HepG2 (cell line): ENCODE measurements around the gene FMO1. TPM values are rescaled to one million over a fixed set of nuclear protein-coding genes. Genes with fewer than 3 reads are reported as not detected.

Source experiments
- ATAC-seq: fragments of 200-7000 bp; cut with Tn5 transposase; 3 replicates; pipeline ENCODE4 v1.9.1; 2020; ENCODE audit warnings: mild to moderate bottlenecking, moderate library complexity
- BruUV-seq: library from RNA; stranded (reverse); fragments of 400-500 nt; replicated peaks from 2 replicates; lab custom pipeline; 2021; lab: Mats Ljungman, UMichigan
- CTCF ChIA-PET: fragments of 300-600 bp; formaldehyde crosslinking; extraction: SDS; loops from one replicate; lab custom pipeline; 2021; ENCODE audit warnings: low total read pairs, inconsistent platforms, low intra/inter-chr PET ratio; lab: Yijun Ruan, JAX
- POLR2A ChIA-PET: fragments of 350-600 bp; sonication (Branson Sonifier 250); formaldehyde crosslinking; loops from one replicate; lab custom pipeline; 2020; ENCODE audit warnings: antibody characterized with exemption, inconsistent platforms; lab: Yijun Ruan, JAX
- DNase-seq: peaks from one replicate; pipeline ENCODE4 v3.0.0-alpha.2; 2015; ENCODE audit warnings: low spot score
- FAIRE-seq: peaks from 3 replicates; lab custom pipeline; 2011; peaks lifted over from hg19 to GRCh38; lab: Jason Lieb, UNC
- H2AFZ ChIP-seq: one replicate; pipeline ENCODE4 v1.6.1; 2011; ENCODE audit warnings: low read length, inconsistent platforms
- H3K27ac ChIP-seq: fragments of 300-600 bp; 3 replicates; pipeline ENCODE4 v1.8.0; 2011; ENCODE audit warnings: mixed run types, mild to moderate bottlenecking, mixed read lengths, low read length, inconsistent platforms; ENCODE audit not compliant: insufficient read depth; ENCODE audit errors: extremely low read length
- H3K27me3 ChIP-seq, 2 experiments: fragments of 200-600 bp in 1 of 2; 2 replicates in 1 of 2; 3 replicates in 1 of 2; pipeline versions ENCODE4 v1.6.0 to v1.8.0; 2011; ENCODE audit warnings: low read length in 2 of 2, mild to moderate bottlenecking in 2 of 2, moderate library complexity in 2 of 2, inconsistent platforms in 1 of 2; ENCODE audit not compliant: insufficient read depth in 2 of 2, control insufficient read depth in 1 of 2
- H3K36me3 ChIP-seq, 2 experiments: fragments of 200-600 bp in 1 of 2; replicated peaks in 1 of 2; 2 replicates in 1 of 2; 3 replicates in 1 of 2; pipeline versions ENCODE4 v1.5.1 to v1.8.0; 2011; ENCODE audit warnings: low read length in 2 of 2, inconsistent platforms in 1 of 2; ENCODE audit not compliant: insufficient read depth in 2 of 2, control insufficient read depth in 1 of 2
- H3K4me1 ChIP-seq: 2 replicates; pipeline ENCODE4 v1.5.1; 2012; ENCODE audit warnings: low read length, inconsistent platforms; ENCODE audit not compliant: insufficient read depth
- H3K4me2 ChIP-seq: 2 replicates; pipeline ENCODE4 v1.6.0; 2011; ENCODE audit warnings: low read depth, low read length, inconsistent platforms
- H3K4me3 ChIP-seq, 3 experiments: fragments of 200-600 bp in 1 of 3; sonication (generic), shearing (Covaris generic) in 1 of 3; replicated peaks in 1 of 3; 2 replicates each; pipeline ENCODE4 v1.5.1; 2011 to 2016; ENCODE audit warnings: low read length in 3 of 3, inconsistent platforms in 2 of 3, low read depth in 2 of 3, mild to moderate bottlenecking in 2 of 3, control low read depth in 1 of 3, mixed read lengths in 1 of 3; ENCODE audit not compliant: insufficient read depth in 1 of 3
- H3K79me2 ChIP-seq: one replicate; pipeline ENCODE4 v1.6.1; 2011; ENCODE audit warnings: low read length, inconsistent platforms; ENCODE audit not compliant: insufficient read depth
- H3K9ac ChIP-seq: 2 replicates; pipeline ENCODE4 v1.6.0; 2011; ENCODE audit warnings: mild to moderate bottlenecking, low read depth, low read length, inconsistent platforms; ENCODE audit not compliant: insufficient read depth
- H3K9me3 ChIP-seq: 2 replicates; pipeline ENCODE4 v1.5.1; 2012; ENCODE audit warnings: mild to moderate bottlenecking, low read length
- H4K20me1 ChIP-seq: 2 replicates; pipeline ENCODE4 v1.6.0; 2011; ENCODE audit warnings: inconsistent platforms, mild to moderate bottlenecking, low read length, moderate library complexity; ENCODE audit not compliant: insufficient read depth
- CHD2 ChIP-seq: IDR thresholded peaks from 2 replicates; pipeline ENCODE4 v1.6.1; 2011; ENCODE audit warnings: low read depth, low read length, improper control_type of control experiment
- HDAC1 ChIP-seq: sonication (generic); formaldehyde crosslinking; IDR thresholded peaks from 2 replicates; pipeline ENCODE4 v1.5.1; 2020; ENCODE audit warnings: mild to moderate bottlenecking, missing genetic modification reagents
- HNRNPL ChIP-seq: fragments of 200-400 bp; formaldehyde crosslinking; IDR thresholded peaks from 2 replicates; pipeline ENCODE4 v1.6.1; 2017; ENCODE audit warnings: mild to moderate bottlenecking, low read depth, low read length
- MAF1 ChIP-seq: sonication (generic); formaldehyde crosslinking; IDR thresholded peaks from 2 replicates; pipeline ENCODE4 v1.5.0; 2020; ENCODE audit warnings: missing genetic modification reagents, borderline replicate concordance
- RARG ChIP-seq: sonication (generic); formaldehyde crosslinking; IDR thresholded peaks from 2 replicates; pipeline ENCODE4 v1.4.0; 2020; ENCODE audit warnings: low read depth, mild to moderate bottlenecking, missing genetic modification reagents
- SMC3 ChIP-seq: IDR thresholded peaks from 2 replicates; pipeline ENCODE4 v1.6.1; 2011; ENCODE audit warnings: low read length, improper control_type of control experiment
- WIZ ChIP-seq: sonication (generic); formaldehyde crosslinking; IDR thresholded peaks from 2 replicates; pipeline ENCODE4 v1.5.1; 2020; ENCODE audit warnings: mild to moderate bottlenecking, missing genetic modification reagents
- ZFYVE20 ChIP-seq: sonication (generic); formaldehyde crosslinking; IDR thresholded peaks from 2 replicates; pipeline ENCODE4 v1.8.0; 2023; ENCODE audit warnings: low read depth, mild to moderate bottlenecking, moderate library complexity, missing genetic modification reagents, borderline replicate concordance
- ZKSCAN8 ChIP-seq: IDR thresholded peaks from 2 replicates; pipeline ENCODE4 v1.6.1; 2016; ENCODE audit warnings: borderline replicate concordance, missing genetic modification reagents, missing compliant biosample characterization
- ZNF709 ChIP-seq: sonication (generic); formaldehyde crosslinking; IDR thresholded peaks from 2 replicates; pipeline ENCODE4 v1.5.0; 2020; ENCODE audit warnings: mild to moderate bottlenecking, missing genetic modification reagents
- ZNF777 ChIP-seq: sonication (generic); formaldehyde crosslinking; IDR thresholded peaks from 2 replicates; pipeline ENCODE4 v1.4.0; 2020; ENCODE audit warnings: missing genetic modification reagents
- ZSCAN20 ChIP-seq: sonication (generic); formaldehyde crosslinking; IDR thresholded peaks from 2 replicates; pipeline ENCODE4 v1.4.0; 2020; ENCODE audit warnings: missing genetic modification reagents, mild to moderate bottlenecking, borderline replicate concordance
- ZSCAN25 ChIP-seq: sonication (generic); formaldehyde crosslinking; IDR thresholded peaks from 2 replicates; pipeline ENCODE4 v1.8.0; 2022; ENCODE audit warnings: mild to moderate bottlenecking, missing genetic modification reagents
- WGBS: methylation state at CpG from one replicate; pipeline ENCODE4 v1.1.6; 2017; ENCODE audit warnings: low lambda C conversion rate; 5-methylcytosine and 5-hydroxymethylcytosine counted together
- in situ Hi-C: cut with HindIII; loops from 2 replicates; pipeline ENCODE4 v1.10.0; 2017; ENCODE audit warnings: low pct_unique_long_range_greater_than_20kb; ENCODE audit not compliant: extremely low pct_ligation_motif_present
- intact Hi-C: fragments of 100-400 bp; cut with micrococcal nuclease; formaldehyde crosslinking; loops from one replicate; pipeline ENCODE4 v1.10.0; 2022; ENCODE audit not compliant: unreplicated experiment
- polyA plus RNA-seq, 8 experiments: library from polyadenylated mRNA; depleted of rRNA in 3 of 8; stranded (reverse) in 7 of 8; unstranded in 1 of 8; fragments of >200 nt; fragmentation: Illumina TruSeq in 4 of 8; extraction: Trizol in 4 of 8; gene quantifications; 2 replicates each; pipeline versions ENCODE4 v1.2.1 to v1.2.3, GENCODE V29; 2011 to 2016; ENCODE audit warnings: low read depth in 4 of 8, missing spikeins in 1 of 8, mixed read lengths in 1 of 8; ENCODE audit not compliant: insufficient read depth in 1 of 8
- total RNA-seq, 5 experiments: library from RNA; depleted of rRNA; stranded (reverse); fragments of >200 nt; fragmentation: Illumina TruSeq; extraction: Trizol; gene quantifications; 2 replicates each; pipeline ENCODE4 v1.2.3, GENCODE V29; 2016; ENCODE audit warnings: low read depth in 1 of 5
- TF ChIP-seq, protein P1 (sequence below): sonication (generic); formaldehyde crosslinking; IDR thresholded peaks from 2 replicates; pipeline ENCODE4 v1.5.0; 2020; ENCODE audit warnings: missing genetic modification reagents, mild to moderate bottlenecking, borderline replicate concordance
- TF ChIP-seq, protein P2 (sequence below): sonication (generic); formaldehyde crosslinking; IDR thresholded peaks from 2 replicates; pipeline ENCODE4 v1.8.0; 2022; ENCODE audit warnings: missing genetic modification reagents, mild to moderate bottlenecking, borderline replicate concordance
- TF ChIP-seq, protein P3 (sequence below): sonication (generic); formaldehyde crosslinking; conservative IDR thresholded peaks from 2 replicates; pipeline ENCODE4 v1.4.0; 2020; ENCODE audit warnings: missing genetic modification reagents

Gene FMO1
- total and polyA plus RNA-seq, 2 of the 13 experiments (the other 11 are each of a cell fraction or from before 2014, with no cell fraction given), result not detected

DNA sequence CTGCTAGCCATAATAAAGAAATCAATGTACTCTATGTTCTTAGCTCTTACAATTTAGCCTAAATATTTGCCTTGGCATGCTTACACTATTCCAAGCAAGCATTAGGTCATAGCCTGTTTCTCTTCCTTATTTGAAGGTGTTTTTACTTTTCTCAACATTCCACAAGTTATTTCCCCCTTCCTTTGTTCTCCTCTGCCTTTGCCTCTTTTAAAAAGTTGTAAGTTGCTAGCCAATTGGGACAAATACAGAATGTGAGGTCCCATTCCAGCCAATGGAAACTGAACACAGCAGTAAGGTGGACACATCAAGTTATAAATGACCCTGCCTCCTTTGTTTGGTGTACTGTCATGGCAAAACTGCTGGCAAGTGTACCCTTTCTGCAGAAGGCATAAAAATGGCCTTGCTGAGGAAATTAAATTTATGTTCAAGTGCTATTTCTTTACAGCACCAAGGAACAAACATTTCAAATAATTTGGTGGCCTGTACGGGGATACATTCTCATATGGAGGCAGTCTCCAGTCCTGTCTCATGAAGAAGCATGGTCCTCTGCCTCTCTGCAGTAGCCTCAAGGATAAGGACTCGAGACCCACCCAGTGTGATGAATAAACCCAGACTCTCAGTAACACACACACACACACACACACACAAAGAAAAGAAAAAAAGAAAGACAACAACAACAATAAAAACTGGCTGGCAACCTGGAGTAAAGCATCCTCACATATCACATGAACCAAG lies 28.8 kb upstream of the FMO1 start:
- Histone ChIP-seq H3K27me3 (no peaks in the 10 kb centered on the region), H2AFZ (no peak overlapping the region), H3K4me1 (no peaks in the 10 kb centered on the region), H3K9me3 (no peaks in the 10 kb centered on the region), H3K9ac (no peak overlapping the region), H3K27ac (no peak overlapping the region), H4K20me1 (no peaks in the 10 kb centered on the region)
- POLR2A ChIA-PET, result no interaction called here
- no peak for DNase-seq
- TF ChIP-seq, protein P1, sequence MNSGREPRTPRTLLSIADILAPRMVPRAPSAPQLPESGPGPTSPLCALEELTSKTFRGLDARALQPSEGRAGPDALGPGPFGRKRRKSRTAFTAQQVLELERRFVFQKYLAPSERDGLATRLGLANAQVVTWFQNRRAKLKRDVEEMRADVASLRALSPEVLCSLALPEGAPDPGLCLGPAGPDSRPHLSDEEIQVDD (CRISPR knock-in tag), result no peak
- TF ChIP-seq ZNF777 (CRISPR knock-in tag), result no peak
- no peak for TF ChIP-seq HNRNPL
- no peak for TF ChIP-seq ZFYVE20 (CRISPR knock-in tag)
- TF ChIP-seq CHD2, result no peak
- TF ChIP-seq, protein P2, sequence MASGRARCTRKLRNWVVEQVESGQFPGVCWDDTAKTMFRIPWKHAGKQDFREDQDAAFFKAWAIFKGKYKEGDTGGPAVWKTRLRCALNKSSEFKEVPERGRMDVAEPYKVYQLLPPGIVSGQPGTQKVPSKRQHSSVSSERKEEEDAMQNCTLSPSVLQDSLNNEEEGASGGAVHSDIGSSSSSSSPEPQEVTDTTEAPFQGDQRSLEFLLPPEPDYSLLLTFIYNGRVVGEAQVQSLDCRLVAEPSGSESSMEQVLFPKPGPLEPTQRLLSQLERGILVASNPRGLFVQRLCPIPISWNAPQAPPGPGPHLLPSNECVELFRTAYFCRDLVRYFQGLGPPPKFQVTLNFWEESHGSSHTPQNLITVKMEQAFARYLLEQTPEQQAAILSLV (CRISPR knock-in tag), result no peak
- TF ChIP-seq, protein P3, sequence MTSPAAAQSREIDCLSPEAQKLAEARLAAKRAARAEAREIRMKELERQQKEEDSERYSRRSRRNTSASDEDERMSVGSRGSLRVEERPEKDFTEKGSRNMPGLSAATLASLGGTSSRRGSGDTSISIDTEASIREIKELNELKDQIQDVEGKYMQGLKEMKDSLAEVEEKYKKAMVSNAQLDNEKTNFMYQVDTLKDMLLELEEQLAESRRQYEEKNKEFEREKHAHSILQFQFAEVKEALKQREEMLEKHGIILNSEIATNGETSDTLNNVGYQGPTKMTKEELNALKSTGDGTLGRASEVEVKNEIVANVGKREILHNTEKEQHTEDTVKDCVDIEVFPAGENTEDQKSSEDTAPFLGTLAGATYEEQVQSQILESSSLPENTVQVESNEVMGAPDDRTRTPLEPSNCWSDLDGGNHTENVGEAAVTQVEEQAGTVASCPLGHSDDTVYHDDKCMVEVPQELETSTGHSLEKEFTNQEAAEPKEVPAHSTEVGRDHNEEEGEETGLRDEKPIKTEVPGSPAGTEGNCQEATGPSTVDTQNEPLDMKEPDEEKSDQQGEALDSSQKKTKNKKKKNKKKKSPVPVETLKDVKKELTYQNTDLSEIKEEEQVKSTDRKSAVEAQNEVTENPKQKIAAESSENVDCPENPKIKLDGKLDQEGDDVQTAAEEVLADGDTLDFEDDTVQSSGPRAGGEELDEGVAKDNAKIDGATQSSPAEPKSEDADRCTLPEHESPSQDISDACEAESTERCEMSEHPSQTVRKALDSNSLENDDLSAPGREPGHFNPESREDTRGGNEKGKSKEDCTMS (CRISPR knock-in tag), result no peak
- TF ChIP-seq WIZ, result no peak
- TF ChIP-seq RARG (CRISPR knock-in tag), result no peak
- no peak for TF ChIP-seq MAF1 (CRISPR knock-in tag)
- no peak for TF ChIP-seq ZSCAN20 (CRISPR knock-in tag)
- TF ChIP-seq ZSCAN25 (CRISPR knock-in tag), result no peak
- TF ChIP-seq ZNF709 (CRISPR knock-in tag), result no peak
- no peak for TF ChIP-seq ZKSCAN8 (CRISPR knock-in tag)
- TF ChIP-seq SMC3, result no peak
- TF ChIP-seq HDAC1 (CRISPR knock-in tag), result no peak
- TF ChIP-seq, all 625 proteins: peak for 0
- in situ Hi-C loops (no loop called here), intact Hi-C loops (no loop called here)
- Histone ChIP-seq H3K79me2 (no peaks in the 10 kb centered on the region), H3K4me3 (no peak overlapping the region), H3K36me3 (no peaks in the 10 kb centered on the region), H3K4me2 (no peak overlapping the region)
- CTCF ChIA-PET, result no interaction called here
- ATAC-seq, result no peak
- FAIRE-seq, result no peak
- no TSS peak for BruUV-seq
- WGBS, result 27% methylated on average over 2 of the region's 2 CpGs
